Loucy (cell line): ENCODE results near the gene INTS14.

Experiments used
- CTCF ChIP-seq: fragments of 200-600 bp; sonication (generic); conservative IDR thresholded peaks from 2 replicates; pipeline ENCODE4 v1.5.1; 2014; ENCODE audit warnings: mild to moderate bottlenecking, antibody characterized with exemption, low read length
- EZH2phosphoT487 ChIP-seq: fragments of 200-600 bp; IDR thresholded peaks from 2 replicates; pipeline ENCODE4 v1.6.1; 2018; ENCODE audit warnings: antibody characterized with exemption, mild to moderate bottlenecking, moderate library complexity, borderline replicate concordance

- TF ChIP-seq EZH2phosphoT487 (no peak), CTCF (no peak)
These were observed 34.3 kb downstream of the INTS14 start for GRCh38 chr15:65576664-65577063.
